ENCODE measurements around the gene NDEL1.

The NDEL1 gene

DNA sequence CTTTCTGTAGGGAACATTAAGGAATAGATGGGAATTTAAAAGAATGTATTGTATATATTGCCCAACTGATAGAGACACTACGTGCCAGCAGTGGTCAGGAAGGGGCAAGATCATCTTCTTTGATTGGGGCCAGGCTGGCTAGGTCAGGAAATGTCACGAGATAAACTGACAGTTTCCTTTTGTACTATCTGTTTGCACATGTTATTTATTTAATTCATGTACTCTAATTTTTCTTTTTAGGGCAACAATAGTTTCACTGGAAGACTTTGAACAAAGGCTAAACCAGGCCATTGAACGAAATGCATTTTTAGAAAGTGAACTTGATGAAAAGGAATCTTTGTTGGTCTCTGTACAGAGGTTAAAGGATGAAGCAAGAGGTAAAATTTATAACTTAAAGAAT lies 12.6 kb downstream of the NDEL1 start:
- DNase-seq (ENCODE audit: low read depth): no peak
- no peak overlapping the region for H3K4me3 ChIP-seq (ENCODE audit: low read depth, low read length)
- TF ChIP-seq, protein P1, sequence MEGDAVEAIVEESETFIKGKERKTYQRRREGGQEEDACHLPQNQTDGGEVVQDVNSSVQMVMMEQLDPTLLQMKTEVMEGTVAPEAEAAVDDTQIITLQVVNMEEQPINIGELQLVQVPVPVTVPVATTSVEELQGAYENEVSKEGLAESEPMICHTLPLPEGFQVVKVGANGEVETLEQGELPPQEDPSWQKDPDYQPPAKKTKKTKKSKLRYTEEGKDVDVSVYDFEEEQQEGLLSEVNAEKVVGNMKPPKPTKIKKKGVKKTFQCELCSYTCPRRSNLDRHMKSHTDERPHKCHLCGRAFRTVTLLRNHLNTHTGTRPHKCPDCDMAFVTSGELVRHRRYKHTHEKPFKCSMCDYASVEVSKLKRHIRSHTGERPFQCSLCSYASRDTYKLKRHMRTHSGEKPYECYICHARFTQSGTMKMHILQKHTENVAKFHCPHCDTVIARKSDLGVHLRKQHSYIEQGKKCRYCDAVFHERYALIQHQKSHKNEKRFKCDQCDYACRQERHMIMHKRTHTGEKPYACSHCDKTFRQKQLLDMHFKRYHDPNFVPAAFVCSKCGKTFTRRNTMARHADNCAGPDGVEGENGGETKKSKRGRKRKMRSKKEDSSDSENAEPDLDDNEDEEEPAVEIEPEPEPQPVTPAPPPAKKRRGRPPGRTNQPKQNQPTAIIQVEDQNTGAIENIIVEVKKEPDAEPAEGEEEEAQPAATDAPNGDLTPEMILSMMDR (IDR thresholded peaks at IDR 0.05; ENCODE audit: low read depth, low read length, missing control alignments): no peak

DNA sequence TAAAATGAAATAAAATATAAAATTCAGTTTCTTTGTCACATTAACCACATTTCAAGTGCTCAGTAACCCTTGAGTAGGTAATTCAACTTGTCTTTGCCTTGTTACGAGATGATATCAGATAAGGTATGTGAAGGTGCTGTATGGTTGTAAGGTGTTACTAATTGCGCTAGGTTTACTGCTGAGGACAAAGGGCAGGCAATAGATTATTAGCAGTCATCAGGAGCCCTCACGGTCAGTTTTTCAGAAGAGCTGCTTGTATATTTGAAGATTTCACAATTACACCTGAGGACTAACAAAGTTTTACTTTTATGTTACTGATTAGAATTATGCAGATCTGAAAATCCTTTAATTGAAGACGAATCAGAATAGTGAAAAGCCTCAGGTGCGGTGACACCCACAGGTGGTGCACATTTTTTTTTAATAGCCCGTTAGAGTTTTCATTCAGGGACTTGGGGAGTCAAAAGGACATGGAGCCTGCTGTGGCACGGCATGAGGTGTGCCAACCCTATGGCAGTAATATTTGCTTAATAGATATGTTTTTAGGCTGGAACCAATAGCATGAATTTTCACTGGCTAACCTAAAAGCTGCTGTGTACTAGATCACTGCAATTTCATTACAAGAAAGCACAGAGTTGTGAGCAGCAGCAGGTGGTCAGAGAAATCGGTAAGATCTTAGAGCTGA lies 16.4 kb downstream of the NDEL1 start:
- H3K4me3 ChIP-seq (ENCODE audit: low read depth, low read length): no peak overlapping the region
- no peak for DNase-seq (ENCODE audit: low read depth)
- TF ChIP-seq, protein P1 (IDR thresholded peaks at IDR 0.05; ENCODE audit: low read depth, low read length, missing control alignments): no peak

DNA sequence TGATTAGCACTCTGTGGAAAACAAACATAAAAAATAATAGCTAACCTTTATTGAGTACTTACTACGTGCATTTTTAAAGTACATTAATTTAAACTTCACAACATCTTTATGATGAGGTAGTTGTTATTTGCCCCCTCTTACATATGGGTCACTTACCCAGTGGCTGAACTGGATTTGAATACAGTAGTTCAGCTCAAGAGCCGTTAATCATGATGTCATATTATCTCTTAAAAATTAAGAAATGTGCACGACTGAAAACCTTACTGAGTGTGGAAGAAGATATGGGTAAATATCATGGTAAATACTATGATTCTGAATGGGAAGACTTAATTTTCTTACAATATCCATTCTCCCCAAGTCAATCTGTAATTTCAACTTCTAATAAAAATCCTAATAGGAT lies 17.6 kb downstream of the NDEL1 start:
- no peak for DNase-seq (ENCODE audit: low read depth)
- H3K4me3 ChIP-seq (ENCODE audit: low read depth, low read length): no peak overlapping the region
- TF ChIP-seq, protein P1 (IDR thresholded peaks at IDR 0.05; ENCODE audit: low read depth, low read length, missing control alignments): no peak

DNA sequence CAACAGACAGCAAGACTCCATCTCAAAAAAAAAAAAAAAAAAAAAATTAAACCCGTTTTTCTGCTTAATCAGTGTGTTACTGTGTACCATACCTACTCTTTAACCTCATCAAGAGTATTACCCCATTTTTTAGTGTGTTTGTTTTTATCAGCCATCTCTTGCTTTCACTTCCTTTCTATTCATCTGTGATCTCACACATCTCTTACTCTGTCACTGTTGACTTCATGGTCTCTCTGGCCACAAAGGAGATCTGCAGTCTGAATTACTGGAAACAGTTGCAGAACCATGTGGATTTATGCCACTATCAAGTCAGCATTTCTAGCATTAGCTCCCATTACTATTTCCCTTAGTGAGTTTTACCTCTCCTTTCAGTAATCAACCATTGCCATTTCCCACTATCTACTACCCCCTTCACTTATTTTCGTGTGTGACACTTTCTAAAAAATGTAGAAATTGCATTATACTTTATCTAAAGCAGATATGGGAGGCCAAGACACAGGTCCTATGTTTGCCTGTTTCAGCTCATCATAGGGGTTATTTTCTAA lies 20.1 kb downstream of the NDEL1 start:
- DNase-seq (ENCODE audit: low read depth): no peak
- TF ChIP-seq, protein P1 (IDR thresholded peaks at IDR 0.05; ENCODE audit: low read depth, low read length, missing control alignments): no peak

DNA sequence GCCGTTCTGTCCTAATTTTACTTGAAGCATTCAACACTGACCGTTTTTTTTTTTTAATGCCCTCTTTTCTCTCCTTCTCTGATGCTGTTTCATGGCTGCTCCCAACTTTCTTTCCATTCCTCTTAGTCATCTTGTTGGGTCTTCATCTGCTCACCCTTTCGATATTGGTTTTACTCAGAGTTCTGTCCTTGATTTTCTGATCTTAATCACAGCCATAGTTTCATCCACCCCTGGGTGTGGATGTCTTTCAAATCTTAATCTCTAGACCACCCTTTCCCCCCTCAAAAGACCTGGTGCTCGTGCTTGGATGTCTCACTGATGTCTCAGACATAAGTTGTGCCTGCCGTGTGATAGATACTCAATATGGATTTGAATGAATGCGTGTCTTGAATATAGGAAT lies 22.4 kb downstream of the NDEL1 start:
- TF ChIP-seq, protein P1 (IDR thresholded peaks at IDR 0.05; ENCODE audit: low read depth, low read length, missing control alignments): no peak
- H3K4me3 ChIP-seq (ENCODE audit: low read depth, low read length): no peak overlapping the region
- DNase-seq (ENCODE audit: low read depth): no peak

More for the DNA sequence above, 20.1 kb downstream of the NDEL1 start:
- H3K4me3 ChIP-seq (ENCODE audit: low read depth, low read length): no peak overlapping the region

DNA sequence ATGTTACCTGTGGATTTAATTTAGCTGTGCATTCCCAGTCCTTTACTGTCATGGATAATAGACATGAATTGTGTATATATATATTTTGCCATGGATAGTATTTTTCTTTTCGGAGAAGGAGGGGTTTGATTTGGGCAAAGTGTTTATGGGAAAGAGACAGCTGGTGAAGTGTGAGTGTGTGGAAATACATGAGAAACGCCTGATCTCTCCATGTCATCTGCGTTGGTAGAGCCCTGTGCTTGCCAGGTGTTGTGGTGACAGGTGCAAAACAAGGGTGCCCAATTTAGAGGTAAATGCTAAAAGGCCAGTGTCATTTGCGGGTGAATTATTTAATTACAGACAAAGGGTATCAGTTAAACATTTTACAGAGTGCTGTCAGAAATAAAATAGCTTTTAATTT lies 23.4 kb downstream of the NDEL1 start:
- H3K4me3 ChIP-seq (ENCODE audit: low read depth, low read length): no peak overlapping the region
- no peak for DNase-seq (ENCODE audit: low read depth)
- TF ChIP-seq, protein P1 (IDR thresholded peaks at IDR 0.05; ENCODE audit: low read depth, low read length, missing control alignments): no peak

DNA sequence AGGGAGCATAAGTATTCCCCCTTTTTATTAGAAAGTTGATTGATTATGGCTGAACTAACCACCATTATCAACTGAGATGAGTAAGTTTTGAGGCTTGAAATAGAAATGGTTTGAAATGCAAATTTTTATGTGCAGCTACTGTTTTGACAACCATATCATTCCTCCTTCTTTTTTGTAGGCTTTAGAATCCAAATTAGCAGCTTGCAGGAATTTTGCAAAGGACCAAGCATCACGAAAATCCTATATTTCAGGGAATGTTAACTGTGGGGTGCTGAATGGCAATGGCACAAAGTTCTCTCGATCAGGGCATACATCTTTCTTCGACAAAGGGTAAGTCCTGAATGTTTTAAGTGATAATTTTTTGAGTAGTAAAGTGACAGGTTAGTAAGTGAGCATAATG lies 24.1 kb downstream of the NDEL1 start:
- no peak overlapping the region for H3K4me3 ChIP-seq (ENCODE audit: low read depth, low read length)
- TF ChIP-seq, protein P1 (IDR thresholded peaks at IDR 0.05; ENCODE audit: low read depth, low read length, missing control alignments): no peak
- no peak for DNase-seq (ENCODE audit: low read depth)
